NCI-H1105 (cell line): ENCODE measurements around the gene RSKR.
"Not testable (repeated sequence)": the region's sequence is repeated elsewhere in the genome, so short reads cannot be mapped to it uniquely, and the experiment has no call there.

Source experiments
- DNase-seq: peaks from one replicate; lab custom pipeline; 2025; lab: John Stamatoyannopoulos, UW

Gene RSKR

DNA sequence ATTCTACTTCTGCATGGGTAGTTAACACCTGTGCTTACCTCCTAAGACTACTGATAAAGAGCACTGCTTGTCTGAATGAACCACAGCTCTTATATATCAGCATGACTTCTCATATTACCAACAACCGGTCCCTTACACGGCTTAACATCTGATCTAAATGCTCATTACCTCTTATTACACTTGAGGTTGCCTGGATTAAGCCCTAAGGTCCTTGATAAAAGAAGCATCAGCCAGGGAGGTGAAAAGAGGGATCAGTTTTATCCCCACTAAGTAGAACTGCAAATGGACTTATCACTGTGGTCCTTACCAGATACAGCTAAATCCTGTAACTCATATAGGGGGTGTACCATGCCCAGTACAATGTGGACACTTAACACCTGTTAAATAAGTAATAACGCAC, 8.2 kb upstream of the RSKR start:
- DNase-seq: no peak

DNA sequence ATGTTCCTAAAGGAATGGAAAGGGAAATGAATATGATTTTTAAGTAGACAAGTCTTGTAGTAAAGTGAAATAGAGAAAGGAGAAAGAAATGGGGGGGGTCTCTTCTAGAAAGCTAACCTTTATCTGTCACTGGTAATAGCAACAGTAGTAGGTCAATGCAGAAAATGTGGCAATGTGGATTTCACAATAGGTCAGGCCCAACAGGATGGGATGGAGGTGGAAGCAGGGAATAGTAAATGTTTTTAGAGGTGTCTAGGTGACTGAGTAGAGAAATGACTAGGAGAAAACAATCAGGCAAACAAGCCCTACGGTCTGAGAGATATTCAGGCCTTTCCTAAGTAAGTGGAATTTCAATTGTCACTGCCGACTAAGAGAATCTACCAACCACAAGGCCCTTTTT, 6.0 kb upstream of the RSKR start:
- DNase-seq: no peak

DNA sequence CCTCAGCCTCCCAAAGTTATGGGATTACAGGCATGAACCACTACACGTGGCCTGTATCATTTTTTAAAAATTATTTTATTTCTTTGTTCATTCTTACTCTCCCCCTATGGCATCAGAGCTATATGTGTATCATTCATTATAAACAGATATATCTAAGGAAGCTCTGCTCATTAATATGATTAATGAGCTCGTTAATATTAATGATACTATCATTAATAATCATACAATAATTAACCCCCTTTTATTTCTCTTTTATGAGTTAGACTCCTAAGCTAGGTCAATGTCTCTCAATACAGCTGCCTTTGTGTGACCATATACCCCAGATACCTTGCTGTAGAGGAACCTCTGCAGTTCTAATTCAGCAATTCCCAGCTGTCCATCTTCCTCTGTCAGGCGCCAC, 4.5 kb upstream of the RSKR start:
- DNase-seq: no peak

DNA sequence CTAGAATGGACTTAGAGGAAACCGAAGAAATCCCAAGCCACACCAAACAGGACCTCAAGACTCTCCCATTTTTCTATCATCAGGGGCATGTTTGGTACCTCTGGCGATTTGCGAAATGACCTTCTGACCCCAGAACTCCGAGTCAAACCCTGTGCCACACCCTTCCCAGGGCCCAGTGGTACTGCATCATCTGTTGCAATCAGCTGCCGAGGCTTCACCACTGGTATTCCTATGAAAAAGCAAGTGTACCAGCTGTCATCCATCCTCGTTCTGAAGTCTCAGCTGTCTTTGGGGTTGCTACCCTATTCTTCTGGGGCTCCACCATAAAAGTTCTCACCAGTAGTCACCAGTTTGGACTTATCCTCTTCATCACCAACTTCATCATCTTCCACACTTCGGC, 2.3 kb upstream of the RSKR start:
- no peak for DNase-seq

DNA sequence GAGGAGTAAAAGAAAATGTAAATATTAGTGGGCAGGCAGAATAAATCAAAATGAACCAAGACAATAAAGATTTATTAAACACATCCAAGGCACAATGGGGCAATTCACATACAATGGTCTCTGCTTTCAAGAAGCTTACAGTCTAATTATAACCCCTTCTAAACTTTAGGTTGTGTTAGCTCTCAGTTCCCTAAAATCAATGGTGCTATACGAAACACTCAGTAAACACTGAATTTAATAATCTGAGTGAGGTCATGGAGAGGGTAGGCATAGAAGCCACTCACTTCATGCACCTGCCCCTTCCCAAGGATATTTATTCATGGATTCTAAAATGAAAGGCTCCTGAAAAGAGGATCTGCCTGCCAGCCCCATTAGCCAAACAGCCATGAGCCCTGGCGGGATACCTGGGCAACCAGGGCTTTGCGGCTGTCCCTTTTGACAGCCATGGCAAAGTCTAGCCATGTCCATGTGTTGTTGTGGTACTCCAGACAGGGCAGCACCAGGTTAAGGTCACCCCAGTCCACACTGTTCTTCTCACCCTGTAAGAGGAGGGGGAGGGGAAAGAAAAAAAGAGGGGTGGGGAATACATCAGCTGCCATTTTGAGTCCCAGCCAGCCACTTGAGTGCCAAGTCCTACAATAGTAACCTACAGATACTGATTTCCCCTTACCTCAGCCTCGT, 1.4 kb upstream of the RSKR start:
- DNase-seq: no peak

DNA sequence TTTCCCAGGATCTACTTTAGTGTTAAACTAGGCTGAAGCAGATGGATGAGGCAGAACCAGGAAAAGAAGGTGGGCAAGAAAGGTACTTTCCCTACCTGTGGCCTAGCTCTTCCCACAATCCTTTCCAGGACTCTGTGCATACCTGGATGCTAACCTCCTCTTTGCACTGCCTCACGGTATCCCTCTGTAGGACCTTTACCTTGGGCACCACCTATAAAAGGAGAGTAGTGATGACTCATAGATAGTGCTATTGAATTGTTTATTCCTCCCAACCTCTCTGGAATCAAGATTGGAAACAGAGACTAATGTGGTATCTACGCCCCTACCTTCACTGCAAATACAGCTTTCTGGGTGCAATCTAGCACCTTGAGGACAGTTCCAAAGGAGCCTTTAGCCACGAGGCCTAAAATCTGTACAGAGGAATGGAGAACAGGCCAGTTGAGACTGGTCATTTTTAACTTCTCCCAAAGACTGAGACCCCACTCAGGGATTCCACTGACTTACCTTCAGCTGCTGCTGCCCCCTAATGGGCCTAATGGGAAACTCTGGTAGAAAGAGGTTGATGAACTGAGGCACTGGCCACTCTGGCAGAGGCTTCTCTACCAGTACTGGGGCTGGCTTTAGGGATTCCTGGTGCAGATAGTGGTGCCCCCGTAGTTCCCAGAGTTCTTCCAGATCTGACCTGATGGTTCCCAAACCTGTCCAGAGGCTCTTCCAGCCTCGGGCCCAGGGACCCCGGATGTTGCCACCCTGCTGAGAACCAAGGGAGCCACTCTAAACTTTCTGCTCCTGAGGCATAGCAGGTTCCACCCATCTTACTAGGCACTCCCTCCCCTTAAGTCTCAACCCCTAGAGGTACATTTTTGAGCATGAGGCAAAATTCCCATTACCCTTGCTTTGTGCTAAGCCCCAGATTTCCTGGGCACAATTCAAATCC, 781 bp downstream of the RSKR start:
- DNase-seq: peak; percentile 11

DNA sequence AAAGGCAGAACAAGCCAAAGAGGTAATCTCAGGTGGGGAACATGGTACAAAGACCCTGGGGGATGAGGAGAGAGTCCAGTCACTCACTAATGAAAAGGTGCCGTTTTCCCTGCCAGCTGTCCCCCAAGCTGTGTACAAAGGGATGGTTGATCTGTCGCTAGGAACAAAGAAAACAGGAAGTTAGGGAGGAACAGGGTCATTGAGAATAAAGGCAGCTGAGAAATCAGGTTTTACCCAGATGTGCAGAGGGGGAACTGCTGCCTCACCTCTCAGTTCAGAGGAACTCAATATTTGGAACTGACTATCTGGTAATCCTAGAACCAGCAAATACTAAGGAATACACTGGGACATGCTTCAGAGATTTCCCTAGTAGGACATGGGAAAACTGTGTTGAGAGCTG, 1.5 kb downstream of the RSKR start:
- DNase-seq: no peak

DNA sequence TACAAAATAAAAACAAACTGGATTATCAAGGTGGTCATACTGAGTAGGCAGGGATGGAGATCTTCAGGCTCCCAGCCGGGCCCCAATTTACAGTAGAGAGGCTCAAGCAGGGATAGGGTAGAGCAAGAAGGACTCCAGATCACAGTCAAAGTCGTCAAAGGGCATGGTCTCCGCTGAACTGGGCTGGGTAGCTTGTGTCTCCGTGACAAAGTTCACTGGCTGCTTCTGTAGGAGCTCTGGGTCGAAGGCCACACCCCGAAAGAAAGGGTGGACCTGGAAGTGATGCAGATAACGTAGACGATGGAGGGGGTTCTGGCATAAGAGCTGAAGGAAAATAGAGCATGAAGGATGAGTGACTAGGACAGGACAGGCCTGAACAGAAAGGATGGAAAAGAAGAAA, 3.6 kb downstream of the RSKR start:
- no peak for DNase-seq

DNA sequence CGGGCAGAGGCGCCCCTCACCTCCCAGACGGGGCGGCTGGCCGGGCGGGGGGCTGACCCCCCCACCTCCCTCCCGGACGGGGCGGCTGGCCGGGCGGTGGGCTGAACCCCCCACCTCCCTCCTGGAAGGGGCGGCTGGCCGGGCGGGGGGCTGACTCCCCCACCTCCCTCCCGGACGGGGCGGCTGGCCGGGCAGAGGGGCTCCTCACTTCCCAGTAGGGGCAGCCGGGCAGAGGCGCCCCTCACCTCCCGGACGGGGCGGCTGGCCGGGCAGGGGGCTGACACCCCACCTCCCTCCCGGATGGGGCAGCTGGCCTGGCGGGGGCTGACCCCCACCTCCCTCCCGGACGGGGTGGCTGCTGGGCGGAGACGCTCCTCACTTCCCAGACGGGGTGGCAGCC, 10.0 kb downstream of the RSKR start:
- not testable (repeated sequence) for DNase-seq

DNA sequence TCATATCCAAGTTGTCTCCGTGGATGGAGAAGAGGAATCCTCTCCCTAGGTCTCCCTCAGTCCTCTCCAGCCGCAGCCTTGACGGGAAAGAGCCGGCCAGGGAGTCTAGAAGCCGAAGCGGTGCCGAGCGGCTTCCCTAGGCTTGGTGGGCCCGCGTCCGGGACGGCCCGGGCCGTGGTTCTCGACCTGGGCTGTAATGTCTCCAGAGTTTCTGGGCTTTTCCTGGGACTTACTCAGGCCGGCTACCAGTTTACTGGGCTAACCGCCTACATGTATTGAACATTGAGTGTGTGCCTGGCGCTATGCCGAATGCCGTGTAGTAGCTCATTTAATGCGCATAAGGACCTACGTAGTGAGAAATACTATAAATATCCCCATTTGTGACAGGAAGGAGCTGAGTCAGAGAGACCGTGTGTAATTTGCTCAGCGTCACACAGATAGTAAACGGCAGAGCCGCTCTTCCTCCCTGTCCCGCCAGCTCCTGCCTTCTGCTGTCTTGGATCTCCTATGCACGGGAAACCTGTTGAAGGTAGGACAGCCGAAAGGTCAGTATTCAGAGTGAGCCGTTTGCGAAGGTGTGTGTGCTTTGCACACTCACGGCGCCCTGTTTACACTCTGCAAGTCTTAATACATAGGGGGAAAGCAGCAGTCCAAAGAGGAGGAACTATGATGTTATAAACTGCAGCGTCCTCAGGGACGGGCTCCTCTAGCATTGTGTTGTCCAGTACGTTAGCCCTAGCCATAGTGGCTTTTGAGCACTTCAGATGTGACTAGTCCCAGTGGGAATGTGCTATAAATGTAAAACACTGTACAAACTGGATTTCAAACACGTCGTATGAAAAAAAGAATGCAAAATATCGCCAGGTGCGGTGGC, 14.4 kb downstream of the RSKR start:
- peak; percentile 30 for DNase-seq

DNA sequence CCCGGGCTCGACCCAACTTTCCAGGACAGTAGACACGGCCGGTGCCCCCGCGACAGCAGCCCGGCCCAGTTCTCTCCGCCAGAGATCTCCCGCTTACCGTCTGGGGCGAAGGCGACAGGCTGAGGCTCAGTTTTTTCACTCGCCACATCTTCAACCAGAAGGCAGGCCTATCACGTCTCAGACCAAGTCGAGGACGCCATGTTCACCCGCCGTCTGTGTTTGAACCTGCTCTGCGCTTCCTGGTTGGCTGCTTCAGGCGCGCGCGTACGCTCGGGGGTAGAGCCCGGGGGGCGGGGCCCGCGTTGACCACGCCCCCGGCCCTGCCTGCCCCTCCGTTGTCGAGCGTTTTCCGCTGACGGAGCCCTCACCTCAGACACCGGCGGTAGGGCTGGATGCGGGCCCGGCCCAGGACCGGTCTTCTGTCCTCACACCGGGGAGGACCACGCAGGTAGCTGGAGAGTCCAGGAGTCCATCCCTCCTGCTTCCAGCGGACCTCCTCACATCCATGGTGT, 15.1 kb downstream of the RSKR start, which contains the start of gene SPAG5:
Gene SPAG5 (minus strand): TSS at position 227 of the 512 bp plus-strand sequence. CDS start 79 bp downstream, at position 148.
- peak; percentile 90 for DNase-seq

DNA sequence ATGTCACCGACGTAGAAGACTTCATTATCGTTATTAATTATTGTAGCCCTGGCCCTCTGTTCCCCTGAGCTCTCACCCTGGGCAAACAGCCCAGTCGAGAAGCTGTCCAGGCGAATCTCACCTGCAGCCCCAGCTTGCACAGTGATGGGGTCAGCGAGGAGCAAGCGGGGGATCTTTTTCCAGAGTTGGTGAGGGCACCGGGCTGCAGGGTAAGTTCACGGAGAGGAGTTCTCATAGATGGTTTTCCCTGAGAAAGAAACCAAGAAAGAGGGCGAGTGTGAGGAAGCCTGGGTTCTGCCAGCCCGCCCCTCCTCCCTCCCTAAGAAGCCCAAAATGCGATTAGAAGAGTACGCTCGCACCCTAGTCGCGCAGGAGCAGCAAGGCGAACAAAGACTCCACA, 15.6 kb downstream of the RSKR start:
- DNase-seq: peak; percentile 43

DNA sequence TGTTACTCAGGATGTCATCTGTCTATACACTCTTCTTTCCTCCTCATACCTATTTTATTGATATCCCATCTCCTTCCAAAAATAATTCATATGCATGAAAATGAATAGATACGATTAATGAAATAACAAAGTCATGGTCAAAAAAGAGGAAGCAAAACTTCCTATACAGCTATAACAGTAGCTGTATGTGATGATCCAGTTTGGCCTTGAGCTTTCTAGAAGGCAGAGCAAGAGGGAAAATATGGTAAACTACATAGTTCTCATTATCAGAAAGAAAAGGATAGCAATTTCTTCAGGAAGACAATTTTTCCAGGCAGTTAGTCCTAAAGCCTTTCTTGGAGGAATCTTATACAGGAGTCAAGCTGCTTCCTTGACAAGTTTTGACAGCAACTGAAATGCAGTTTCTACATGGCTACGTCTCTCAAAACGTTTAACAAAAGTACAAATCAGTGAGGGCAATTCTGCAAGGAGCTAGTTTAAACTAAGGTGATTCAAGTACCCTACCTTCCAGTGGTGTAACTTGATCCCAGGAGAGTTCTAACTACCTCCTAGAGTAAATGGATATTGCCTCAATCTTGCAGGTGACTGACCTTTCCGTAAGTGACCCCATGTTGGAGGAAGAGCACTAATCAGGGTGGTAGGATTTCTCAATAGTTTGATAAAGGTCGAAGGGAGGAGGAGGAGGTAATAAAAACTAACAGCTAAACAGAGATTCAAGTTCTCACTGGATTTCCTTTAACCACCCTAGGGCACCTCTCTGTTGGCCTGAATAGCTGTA, 16.2 kb downstream of the RSKR start:
- peak; percentile 3 for DNase-seq

DNA sequence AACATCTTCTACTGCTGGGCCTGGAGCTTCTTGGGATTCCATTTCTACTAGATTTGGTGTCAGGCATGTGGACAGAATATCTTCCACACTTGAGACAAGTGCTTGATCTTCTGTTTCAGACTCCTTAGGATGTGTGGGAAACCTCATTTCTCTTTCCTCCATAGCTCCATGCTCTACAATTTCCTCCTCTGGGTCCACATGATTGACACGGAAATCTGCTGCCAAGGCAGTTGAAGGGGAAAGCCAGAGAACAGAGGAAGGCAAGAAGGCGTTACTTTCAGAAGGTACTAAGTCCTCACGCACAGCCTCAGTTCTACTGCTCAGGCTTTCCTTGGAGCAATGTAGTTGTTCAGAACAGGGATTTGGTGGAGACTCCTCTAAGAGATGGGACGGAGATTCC, 21.7 kb downstream of the RSKR start:
- no peak for DNase-seq

DNA sequence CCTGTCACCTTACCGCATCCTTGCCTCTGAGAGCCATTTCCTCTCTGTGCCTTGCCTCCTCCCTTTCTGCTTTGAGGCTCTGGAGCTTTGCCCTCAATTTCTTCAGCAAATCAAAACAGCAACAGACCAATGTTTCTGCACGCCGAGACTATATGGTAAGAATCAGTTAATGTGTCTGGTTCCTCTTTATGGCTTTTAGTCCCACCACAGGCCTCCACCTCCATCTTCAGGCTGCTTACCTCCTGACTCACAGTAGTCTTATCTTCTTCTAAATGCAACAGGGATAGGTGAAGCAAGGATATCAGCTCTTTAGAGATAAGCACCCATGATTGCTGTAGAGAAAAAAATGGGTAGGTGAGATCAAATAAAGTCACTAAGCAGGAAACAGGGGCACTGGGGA, 28.1 kb downstream of the RSKR start:
- DNase-seq: no peak

DNA sequence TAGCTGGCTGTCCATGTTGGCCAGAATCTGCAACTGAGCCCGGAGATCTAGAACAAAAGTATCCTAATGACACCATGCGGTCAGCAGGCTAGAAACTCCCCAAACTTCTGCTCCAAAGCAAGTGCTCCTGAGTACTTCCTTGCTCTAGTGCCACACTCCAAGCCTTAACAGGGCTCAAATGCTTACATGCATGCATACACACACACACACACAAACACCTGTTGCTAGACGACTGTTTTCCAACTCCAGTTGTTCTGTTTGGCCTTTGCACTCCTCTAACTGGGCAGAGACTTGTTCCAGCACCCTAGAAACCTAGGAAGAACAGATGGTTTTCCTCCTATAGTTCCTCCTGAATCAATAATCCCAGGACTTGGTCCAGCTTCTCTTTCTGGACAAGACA, 29.6 kb downstream of the RSKR start:
- DNase-seq: no peak

DNA sequence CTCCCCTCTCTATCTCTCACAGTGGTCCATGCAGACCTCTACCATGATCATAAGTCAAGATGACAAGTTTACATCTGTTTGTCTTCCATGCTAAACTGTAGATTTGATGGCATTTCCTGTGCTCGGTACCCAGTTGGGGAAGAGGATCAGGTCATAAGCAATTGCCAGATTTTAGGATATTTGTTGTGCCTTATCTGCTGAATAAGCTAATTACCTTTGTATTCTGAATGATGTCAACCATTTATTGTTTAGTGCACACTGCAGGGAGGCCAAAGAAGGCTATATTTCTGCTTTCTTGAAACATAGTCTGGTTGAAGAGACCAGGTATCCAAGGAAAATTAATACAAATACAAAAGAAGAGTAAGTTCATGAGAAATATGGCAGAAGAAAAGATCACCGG, 31.5 kb downstream of the RSKR start:
- no peak for DNase-seq

DNA sequence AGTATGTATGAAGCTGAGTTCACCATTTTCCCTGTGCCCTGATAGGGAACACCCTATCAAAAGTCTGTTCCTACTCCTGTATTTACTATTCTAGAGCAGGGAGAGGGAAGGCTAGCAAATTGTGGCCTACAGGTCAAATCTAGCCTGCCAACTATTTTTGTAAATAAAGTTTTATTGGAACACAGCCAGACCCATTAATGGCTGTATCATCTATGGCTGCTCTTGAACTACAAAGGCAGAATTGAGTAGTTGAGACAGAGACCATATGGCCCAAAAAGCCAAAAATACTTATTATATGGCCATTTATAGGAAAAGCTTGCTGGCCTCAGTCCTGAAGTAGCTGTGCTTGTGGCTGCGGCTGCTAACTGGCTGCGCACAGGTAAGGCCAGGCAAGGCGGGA, 33.0 kb downstream of the RSKR start:
- no peak for DNase-seq

DNA sequence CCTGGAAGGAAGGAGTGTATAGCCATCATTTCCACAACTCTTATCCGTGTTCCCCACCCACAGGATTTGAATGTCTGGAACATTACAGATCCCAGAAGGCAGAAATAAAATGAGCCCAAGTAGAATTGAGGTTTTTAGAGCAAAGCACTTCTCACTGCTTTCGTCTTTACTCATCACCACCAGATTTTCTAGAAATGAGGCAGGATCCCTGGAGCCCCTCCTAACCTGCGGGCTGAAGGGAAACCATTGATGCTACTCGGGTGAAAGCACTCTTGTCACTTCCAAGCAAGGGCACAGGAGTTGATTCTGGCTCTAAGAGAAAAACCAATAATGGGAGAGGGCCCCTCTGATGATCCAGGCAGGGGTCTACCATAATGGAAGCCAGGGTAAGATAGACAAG, 34.5 kb downstream of the RSKR start:
- DNase-seq: no peak

DNA sequence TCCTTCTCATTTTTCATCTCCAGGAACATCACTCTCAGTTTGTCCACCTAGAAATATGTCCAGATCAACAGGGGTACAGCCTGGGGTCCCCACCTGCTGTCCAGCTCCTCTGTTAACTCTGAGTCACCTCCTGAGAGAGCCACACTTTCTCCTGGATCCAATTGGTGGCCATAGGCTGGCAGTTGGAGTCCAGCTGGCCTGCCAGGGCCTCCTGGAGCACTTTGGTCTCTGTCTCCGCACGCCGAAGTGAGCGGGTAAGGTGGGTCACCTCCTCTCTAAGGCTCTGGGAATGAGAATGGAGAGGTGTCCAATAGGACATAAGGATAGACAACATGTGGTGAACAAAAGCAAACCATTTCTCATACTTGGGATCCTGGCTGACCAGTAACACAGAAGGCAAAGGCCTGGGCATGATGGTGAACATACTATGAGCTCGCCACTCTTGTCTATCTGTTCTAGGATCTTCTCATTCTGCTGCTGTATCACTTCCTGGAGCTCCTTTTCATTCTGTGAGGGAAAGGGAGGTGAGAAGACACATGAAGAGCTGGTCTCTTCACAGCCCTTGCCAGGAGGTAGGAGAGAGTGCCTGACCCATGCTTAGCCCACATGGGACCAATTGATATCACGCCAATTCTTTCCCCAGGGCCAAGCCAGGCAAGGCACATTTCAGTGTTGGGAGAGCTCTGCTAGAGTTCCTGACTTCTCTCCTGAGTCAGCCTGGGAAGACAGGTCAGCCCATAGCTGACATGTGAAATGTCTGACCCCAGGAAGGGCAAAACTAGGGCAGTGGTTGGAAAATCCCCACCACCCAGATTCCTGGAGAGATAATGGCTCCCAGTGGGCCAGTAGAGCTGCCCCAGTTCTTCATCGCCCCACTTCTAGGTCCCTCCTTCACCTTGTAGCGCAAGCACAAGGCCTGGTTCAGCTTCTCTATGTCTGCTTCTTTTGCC, 35.5 kb downstream of the RSKR start:
- DNase-seq: no peak
